ENCODE measurements around the gene UBE2I. TPM values are rescaled to one million over a fixed set of nuclear protein-coding genes. Genes with fewer than 3 reads are reported as not detected.

UBE2I gene
- total RNA-seq, 1 experiment from 2014 or later, result 361 TPM

DNA sequence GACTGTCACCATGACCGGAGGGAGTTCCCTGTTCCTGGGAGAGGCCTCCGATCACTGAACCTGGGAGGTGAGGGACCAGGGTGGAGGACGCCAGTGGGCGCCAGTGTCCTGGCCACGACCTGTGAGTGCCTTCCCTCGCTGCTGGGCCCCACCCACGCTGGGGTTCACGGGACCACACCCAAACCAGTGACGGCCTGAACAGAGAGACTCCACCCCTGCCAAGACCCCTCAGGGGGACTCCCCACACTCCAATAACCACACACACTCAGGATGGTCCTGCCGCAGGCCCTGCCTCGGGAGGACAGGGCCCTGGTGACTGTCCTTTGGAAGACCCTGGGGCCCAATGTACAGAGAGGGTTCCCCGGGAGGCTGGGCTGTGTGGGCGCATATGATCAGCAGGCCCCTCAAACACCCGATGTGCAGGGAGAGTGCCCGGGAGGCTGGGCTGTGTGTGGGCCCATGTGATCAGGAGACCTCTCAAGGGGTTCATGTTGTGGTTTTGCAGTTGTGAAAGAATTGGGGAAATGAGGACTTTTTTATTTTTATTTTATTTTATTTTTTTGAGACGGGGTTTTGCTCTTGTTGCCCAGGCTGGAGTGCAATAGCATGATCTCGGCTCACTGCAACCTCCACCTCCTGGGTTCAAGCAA is 27.0 kb upstream of the UBE2I start:
- TF ChIP-seq EZH2 (IDR thresholded peaks at IDR 0.05; ENCODE audit: borderline replicate concordance, low read depth, low read length, poor library complexity, severe bottlenecking), result no peak
- TF ChIP-seq, protein P1, sequence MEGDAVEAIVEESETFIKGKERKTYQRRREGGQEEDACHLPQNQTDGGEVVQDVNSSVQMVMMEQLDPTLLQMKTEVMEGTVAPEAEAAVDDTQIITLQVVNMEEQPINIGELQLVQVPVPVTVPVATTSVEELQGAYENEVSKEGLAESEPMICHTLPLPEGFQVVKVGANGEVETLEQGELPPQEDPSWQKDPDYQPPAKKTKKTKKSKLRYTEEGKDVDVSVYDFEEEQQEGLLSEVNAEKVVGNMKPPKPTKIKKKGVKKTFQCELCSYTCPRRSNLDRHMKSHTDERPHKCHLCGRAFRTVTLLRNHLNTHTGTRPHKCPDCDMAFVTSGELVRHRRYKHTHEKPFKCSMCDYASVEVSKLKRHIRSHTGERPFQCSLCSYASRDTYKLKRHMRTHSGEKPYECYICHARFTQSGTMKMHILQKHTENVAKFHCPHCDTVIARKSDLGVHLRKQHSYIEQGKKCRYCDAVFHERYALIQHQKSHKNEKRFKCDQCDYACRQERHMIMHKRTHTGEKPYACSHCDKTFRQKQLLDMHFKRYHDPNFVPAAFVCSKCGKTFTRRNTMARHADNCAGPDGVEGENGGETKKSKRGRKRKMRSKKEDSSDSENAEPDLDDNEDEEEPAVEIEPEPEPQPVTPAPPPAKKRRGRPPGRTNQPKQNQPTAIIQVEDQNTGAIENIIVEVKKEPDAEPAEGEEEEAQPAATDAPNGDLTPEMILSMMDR (conservative IDR thresholded peaks at IDR 0.05; ENCODE audit: low read depth, low read length), result no peak
- ChIA-PET POLR2A (ENCODE audit: low non-redundant PET) (no interaction called here), CTCF (no interaction called here)
- no peaks in the 10 kb centered on the region for H3K36me3 ChIP-seq (ENCODE audit: insufficient read depth, low read length, poor library complexity, severe bottlenecking)
- H3K27me3 ChIP-seq (replicated peaks; ENCODE audit: insufficient read depth, low read depth, low read length, poor library complexity), result no peaks in the 10 kb centered on the region
- BruUV-seq (replicated peaks), result no TSS peak
- intact Hi-C loops (cut with micrococcal nuclease; ENCODE audit: unreplicated experiment), result no loop called here
- H3K27ac ChIP-seq (ENCODE audit: low read depth, low read length, poor library complexity, severe bottlenecking), result no peak overlapping the region
- H3K9me3 ChIP-seq (ENCODE audit: low read depth, low read length, poor library complexity, severe bottlenecking), result no peaks in the 10 kb centered on the region
- DNase-seq (ENCODE audit: low spot score), result no peak
- peaks cover 22% of the 10 kb centered on the region for H3K4me1 ChIP-seq (ENCODE audit: insufficient read depth, low read length, poor library complexity, severe bottlenecking)
- no peak overlapping the region for H3K4me3 ChIP-seq (ENCODE audit: low read depth, low read length, poor library complexity, severe bottlenecking)

DNA sequence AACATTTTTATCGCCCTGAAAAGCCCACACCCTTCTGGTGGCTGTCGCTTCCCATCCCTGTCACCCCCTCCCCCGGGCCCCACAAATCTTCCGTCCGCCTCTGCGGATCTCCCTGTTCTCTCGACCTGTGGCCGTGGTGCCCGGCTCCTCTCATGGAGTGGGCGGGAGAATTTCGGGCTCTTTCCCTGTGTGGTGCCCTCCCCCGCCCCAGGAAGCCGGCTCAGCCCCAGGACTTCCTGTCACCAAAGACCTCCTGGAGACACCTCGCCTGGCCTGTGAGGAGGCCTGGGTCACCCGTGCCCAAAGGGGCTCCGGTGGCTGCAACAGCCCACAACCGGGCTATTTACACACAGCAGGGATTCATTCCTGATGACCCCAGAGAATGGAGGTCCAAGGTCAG is 26.1 kb upstream of the UBE2I start:
- H3K4me3 ChIP-seq (ENCODE audit: low read depth, low read length, poor library complexity, severe bottlenecking), result no peak overlapping the region
- no peaks in the 10 kb centered on the region for H3K9me3 ChIP-seq (ENCODE audit: low read depth, low read length, poor library complexity, severe bottlenecking)
- peaks cover 19% of the 10 kb centered on the region for H3K4me1 ChIP-seq (ENCODE audit: insufficient read depth, low read length, poor library complexity, severe bottlenecking)
- intact Hi-C loops (cut with micrococcal nuclease; ENCODE audit: unreplicated experiment), result no loop called here
- H3K27ac ChIP-seq (ENCODE audit: low read depth, low read length, poor library complexity, severe bottlenecking), result no peak overlapping the region
- ChIA-PET POLR2A (ENCODE audit: low non-redundant PET) (no interaction called here), CTCF (no interaction called here)
- no peaks in the 10 kb centered on the region for H3K36me3 ChIP-seq (ENCODE audit: insufficient read depth, low read length, poor library complexity, severe bottlenecking)
- DNase-seq (ENCODE audit: low spot score), result no peak
- no peaks in the 10 kb centered on the region for H3K27me3 ChIP-seq (replicated peaks; ENCODE audit: insufficient read depth, low read depth, low read length, poor library complexity)
- no TSS peak for BruUV-seq (replicated peaks)
- no peak for TF ChIP-seq EZH2 (IDR thresholded peaks at IDR 0.05; ENCODE audit: borderline replicate concordance, low read depth, low read length, poor library complexity, severe bottlenecking)
- TF ChIP-seq, protein P1 (conservative IDR thresholded peaks at IDR 0.05; ENCODE audit: low read depth, low read length), result no peak

DNA sequence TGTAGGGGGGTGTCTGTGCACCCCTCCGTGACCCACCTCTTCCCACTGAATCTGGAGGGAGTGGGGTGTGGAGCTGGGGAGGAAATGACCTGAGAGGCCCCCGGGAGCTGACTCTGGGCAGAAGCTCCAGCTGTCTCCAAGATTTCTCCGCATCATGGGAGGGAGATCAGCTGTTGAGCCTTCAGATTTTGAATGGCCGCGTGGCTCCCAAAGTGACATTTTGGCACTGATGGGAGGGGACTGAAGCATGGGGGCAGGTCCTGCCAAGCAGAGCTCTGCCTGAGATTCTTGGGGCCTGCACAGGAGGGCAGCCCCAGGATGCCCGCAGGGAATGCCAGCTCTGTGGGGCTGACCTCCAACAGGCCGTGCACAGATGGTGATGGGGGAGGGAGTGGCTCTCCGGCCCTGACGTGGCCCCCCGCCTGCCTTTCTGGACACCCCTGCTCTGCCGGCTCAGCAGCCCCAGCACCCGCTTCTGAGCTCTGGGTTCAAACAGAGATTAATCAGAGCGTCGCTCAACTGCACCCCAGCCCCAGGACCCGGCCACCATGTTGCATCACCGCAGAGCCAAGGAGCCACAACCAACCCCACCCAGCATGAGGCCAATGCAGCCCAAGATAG is 25.3 kb upstream of the UBE2I start:
- BruUV-seq (replicated peaks), result no TSS peak

More for the DNA sequence above, 25.3 kb upstream of the UBE2I start:
- POLR2A ChIA-PET (ENCODE audit: low non-redundant PET), result no interaction called here
- intact Hi-C loops (cut with micrococcal nuclease; ENCODE audit: unreplicated experiment), result no loop called here
- no peaks in the 10 kb centered on the region for H3K9me3 ChIP-seq (ENCODE audit: low read depth, low read length, poor library complexity, severe bottlenecking)
- H3K27me3 ChIP-seq (replicated peaks; ENCODE audit: insufficient read depth, low read depth, low read length, poor library complexity), result no peaks in the 10 kb centered on the region
- TF ChIP-seq, protein P1 (conservative IDR thresholded peaks at IDR 0.05; ENCODE audit: low read depth, low read length), result no peak
- no peak for TF ChIP-seq EZH2 (IDR thresholded peaks at IDR 0.05; ENCODE audit: borderline replicate concordance, low read depth, low read length, poor library complexity, severe bottlenecking)
- no peaks in the 10 kb centered on the region for H3K36me3 ChIP-seq (ENCODE audit: insufficient read depth, low read length, poor library complexity, severe bottlenecking)
- H3K4me3 ChIP-seq (ENCODE audit: low read depth, low read length, poor library complexity, severe bottlenecking), result no peak overlapping the region
- no peak for DNase-seq (ENCODE audit: low spot score)
- peaks cover 11% of the 10 kb centered on the region for H3K4me1 ChIP-seq (ENCODE audit: insufficient read depth, low read length, poor library complexity, severe bottlenecking)
- H3K27ac ChIP-seq (ENCODE audit: low read depth, low read length, poor library complexity, severe bottlenecking), result no peak overlapping the region
- CTCF ChIA-PET, result no interaction called here

Data from A673 (cell line).